Measurements from ENCODE around the gene WDFY3.

Gene WDFY3

DNA sequence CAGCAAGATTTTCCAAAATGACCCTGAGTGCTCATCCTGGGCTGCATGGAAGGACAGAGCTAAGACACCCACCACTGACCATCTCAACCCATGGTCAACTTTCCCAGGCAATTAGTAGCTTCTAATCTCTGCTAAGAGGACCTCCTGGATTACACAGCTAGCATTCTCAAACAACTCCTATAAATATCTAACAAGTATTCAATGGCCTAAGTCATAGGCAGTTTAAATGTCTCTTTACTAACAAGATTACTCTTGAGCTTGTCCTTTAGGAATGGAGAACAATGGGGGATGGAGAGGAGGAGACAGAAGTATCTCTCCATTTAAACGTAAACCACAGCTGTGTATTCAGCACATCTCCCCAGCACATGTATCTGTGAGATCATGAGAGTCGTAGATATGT lies 118.1 kb downstream of the WDFY3 start:
- H3K9me3 ChIP-seq (ENCODE audit: low read length), result no peaks in the 10 kb centered on the region
- H3K9me2 ChIP-seq (ENCODE audit: low read depth, low read length), result no peaks in the 10 kb centered on the region
- TF ChIP-seq, protein P1, sequence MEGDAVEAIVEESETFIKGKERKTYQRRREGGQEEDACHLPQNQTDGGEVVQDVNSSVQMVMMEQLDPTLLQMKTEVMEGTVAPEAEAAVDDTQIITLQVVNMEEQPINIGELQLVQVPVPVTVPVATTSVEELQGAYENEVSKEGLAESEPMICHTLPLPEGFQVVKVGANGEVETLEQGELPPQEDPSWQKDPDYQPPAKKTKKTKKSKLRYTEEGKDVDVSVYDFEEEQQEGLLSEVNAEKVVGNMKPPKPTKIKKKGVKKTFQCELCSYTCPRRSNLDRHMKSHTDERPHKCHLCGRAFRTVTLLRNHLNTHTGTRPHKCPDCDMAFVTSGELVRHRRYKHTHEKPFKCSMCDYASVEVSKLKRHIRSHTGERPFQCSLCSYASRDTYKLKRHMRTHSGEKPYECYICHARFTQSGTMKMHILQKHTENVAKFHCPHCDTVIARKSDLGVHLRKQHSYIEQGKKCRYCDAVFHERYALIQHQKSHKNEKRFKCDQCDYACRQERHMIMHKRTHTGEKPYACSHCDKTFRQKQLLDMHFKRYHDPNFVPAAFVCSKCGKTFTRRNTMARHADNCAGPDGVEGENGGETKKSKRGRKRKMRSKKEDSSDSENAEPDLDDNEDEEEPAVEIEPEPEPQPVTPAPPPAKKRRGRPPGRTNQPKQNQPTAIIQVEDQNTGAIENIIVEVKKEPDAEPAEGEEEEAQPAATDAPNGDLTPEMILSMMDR (IDR thresholded peaks at IDR 0.05; ENCODE audit: low read length), result no peak
- no peak for TF ChIP-seq EZH2 (IDR thresholded peaks at IDR 0.05; ENCODE audit: borderline replicate concordance, low read length)
- H3K4me2 ChIP-seq (ENCODE audit: low read length), result no peak overlapping the region
- H3K27me3 ChIP-seq (ENCODE audit: insufficient read depth, low read length), result no peaks in the 10 kb centered on the region
- no peak overlapping the region for H2AFZ ChIP-seq (ENCODE audit: low read length)
- no peak overlapping the region for H3K27ac ChIP-seq (ENCODE audit: low read depth, low read length, poor library complexity, severe bottlenecking)
- no peaks in the 10 kb centered on the region for H4K20me1 ChIP-seq (ENCODE audit: insufficient read depth, low read length)
- no peaks in the 10 kb centered on the region for H3F3A ChIP-seq (ENCODE audit: insufficient read depth, low read length)
- no peaks in the 10 kb centered on the region for H3K36me3 ChIP-seq (ENCODE audit: insufficient read depth, low read length)
- no peak overlapping the region for H3K4me3 ChIP-seq (ENCODE audit: low read depth, low read length, poor library complexity, severe bottlenecking)
- H3K9ac ChIP-seq (ENCODE audit: low read length), result no peak overlapping the region
- H3K79me2 ChIP-seq (ENCODE audit: insufficient read depth, low read length), result no peaks in the 10 kb centered on the region
- H3K4me1 ChIP-seq (ENCODE audit: insufficient read depth, low read length, severe bottlenecking), result no peaks in the 10 kb centered on the region

DNA sequence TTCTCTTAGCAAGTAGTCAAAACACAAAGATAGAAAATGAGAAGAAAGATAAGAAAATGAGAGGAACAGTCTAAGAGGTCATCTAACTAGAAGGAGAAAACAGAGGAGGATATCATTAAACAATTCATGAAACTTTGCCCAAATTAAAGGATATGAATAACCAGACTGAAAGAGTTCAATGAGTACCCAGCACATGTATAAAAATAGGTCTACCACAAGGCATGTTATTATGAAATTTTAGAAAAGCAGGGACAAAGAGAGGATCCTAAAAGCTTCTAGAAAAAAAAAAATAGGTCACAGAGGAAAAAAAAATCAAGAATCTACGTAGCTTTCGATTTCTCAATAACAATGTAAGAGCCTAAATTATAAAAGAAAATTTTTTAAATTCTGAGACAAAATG lies 118.5 kb downstream of the WDFY3 start:
- Histone ChIP-seq H3K27ac (ENCODE audit: low read depth, low read length, poor library complexity, severe bottlenecking) (no peak overlapping the region), H4K20me1 (ENCODE audit: insufficient read depth, low read length) (no peaks in the 10 kb centered on the region), H3K27me3 (ENCODE audit: insufficient read depth, low read length) (no peaks in the 10 kb centered on the region), H3K9me3 (ENCODE audit: low read length) (no peaks in the 10 kb centered on the region), H3K4me1 (ENCODE audit: insufficient read depth, low read length, severe bottlenecking) (no peaks in the 10 kb centered on the region), H3K4me3 (ENCODE audit: low read depth, low read length, poor library complexity, severe bottlenecking) (no peak overlapping the region), H3K9me2 (ENCODE audit: low read depth, low read length) (no peaks in the 10 kb centered on the region), H3K4me2 (ENCODE audit: low read length) (no peak overlapping the region), H3K79me2 (ENCODE audit: insufficient read depth, low read length) (no peaks in the 10 kb centered on the region), H2AFZ (ENCODE audit: low read length) (no peak overlapping the region), H3F3A (ENCODE audit: insufficient read depth, low read length) (no peaks in the 10 kb centered on the region), H3K9ac (ENCODE audit: low read length) (no peak overlapping the region), H3K36me3 (ENCODE audit: insufficient read depth, low read length) (no peaks in the 10 kb centered on the region)
- no peak for TF ChIP-seq EZH2 (IDR thresholded peaks at IDR 0.05; ENCODE audit: borderline replicate concordance, low read length)
- TF ChIP-seq, protein P1 (IDR thresholded peaks at IDR 0.05; ENCODE audit: low read length), result no peak

DNA sequence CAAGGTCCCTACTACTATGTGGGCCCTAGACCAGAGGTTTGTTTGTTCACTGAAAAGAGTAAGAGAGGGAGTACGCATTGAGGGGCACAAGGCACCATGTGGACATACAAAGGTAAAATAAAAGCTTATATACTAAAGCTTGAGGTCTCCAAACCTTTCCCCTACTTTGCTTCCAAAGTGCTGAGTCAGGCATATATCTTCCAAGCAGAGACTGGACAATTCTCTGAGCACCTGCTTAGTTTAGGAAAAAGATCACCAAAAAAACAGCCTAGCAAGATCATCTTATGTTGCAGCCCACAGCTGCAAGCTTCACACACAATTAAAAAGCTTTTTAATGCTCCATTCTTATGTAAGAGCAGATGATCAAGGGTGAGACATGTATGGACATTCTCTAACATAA lies 119.5 kb downstream of the WDFY3 start:
- TF ChIP-seq, protein P1 (IDR thresholded peaks at IDR 0.05; ENCODE audit: low read length), result no peak
- TF ChIP-seq EZH2 (IDR thresholded peaks at IDR 0.05; ENCODE audit: borderline replicate concordance, low read length), result no peak
- H3K27me3 ChIP-seq (ENCODE audit: insufficient read depth, low read length), result no peaks in the 10 kb centered on the region
- no peaks in the 10 kb centered on the region for H3K4me1 ChIP-seq (ENCODE audit: insufficient read depth, low read length, severe bottlenecking)
- H3K4me2 ChIP-seq (ENCODE audit: low read length), result no peak overlapping the region
- no peaks in the 10 kb centered on the region for H3K9me3 ChIP-seq (ENCODE audit: low read length)
- no peak overlapping the region for H3K27ac ChIP-seq (ENCODE audit: low read depth, low read length, poor library complexity, severe bottlenecking)
- H3K9ac ChIP-seq (ENCODE audit: low read length), result no peak overlapping the region
- no peaks in the 10 kb centered on the region for H4K20me1 ChIP-seq (ENCODE audit: insufficient read depth, low read length)
- H3K36me3 ChIP-seq (ENCODE audit: insufficient read depth, low read length), result no peaks in the 10 kb centered on the region
- H3K4me3 ChIP-seq (ENCODE audit: low read depth, low read length, poor library complexity, severe bottlenecking), result no peak overlapping the region
- no peaks in the 10 kb centered on the region for H3K79me2 ChIP-seq (ENCODE audit: insufficient read depth, low read length)
- no peaks in the 10 kb centered on the region for H3F3A ChIP-seq (ENCODE audit: insufficient read depth, low read length)
- no peaks in the 10 kb centered on the region for H3K9me2 ChIP-seq (ENCODE audit: low read depth, low read length)
- no peak overlapping the region for H2AFZ ChIP-seq (ENCODE audit: low read length)
